Measurements from ENCODE around the gene ZBTB1. TPM values are rescaled to one million over a fixed set of nuclear protein-coding genes. Genes with fewer than 3 reads are reported as not detected.

The ZBTB1 gene
- total RNA-seq, 1 experiment from 2014 or later, result 37.8 TPM

DNA sequence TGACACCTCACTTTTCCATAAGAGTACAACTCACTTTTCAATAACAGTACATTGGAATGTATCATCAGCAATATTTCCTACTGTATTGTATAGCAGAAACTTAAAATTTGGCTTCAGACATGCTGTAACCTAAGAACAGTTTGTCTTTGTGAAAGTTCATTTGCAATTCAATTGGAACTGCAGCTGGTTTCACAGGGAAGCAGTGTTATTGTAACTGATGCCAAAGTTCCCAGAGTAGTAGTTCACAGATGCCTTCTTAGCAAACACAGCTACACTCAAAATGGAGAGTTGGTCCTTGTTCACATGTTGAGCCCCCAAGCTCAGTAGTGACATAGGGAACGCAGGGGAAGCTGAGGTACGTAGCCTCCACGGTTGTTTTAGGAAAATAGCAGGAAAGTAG, 68.5 kb downstream of the ZBTB1 start:
- H3K79me1 ChIP-seq (ENCODE audit: insufficient read depth, low read depth, low read length, poor library complexity, severe bottlenecking), result no peaks in the 10 kb centered on the region
- no peak overlapping the region for H4K5ac ChIP-seq (ENCODE audit: insufficient read length, low read depth, low read length)
- no peak overlapping the region for H2BK120ac ChIP-seq (ENCODE audit: low read depth, low read length, poor library complexity, severe bottlenecking)
- H3K23me2 ChIP-seq (ENCODE audit: insufficient read length, low read depth, low read length, poor library complexity, severe bottlenecking), result no peaks in the 10 kb centered on the region
- H3K4me1 ChIP-seq (ENCODE audit: insufficient read depth, low read length), result no peaks in the 10 kb centered on the region; the same call in 1 of the 2 replicates
- H3K79me2 ChIP-seq (ENCODE audit: insufficient read depth, low read length), result no peaks in the 10 kb centered on the region
- Mint-ChIP-seq H3K4me1 (peaks cover 25 to 29% of the 10 kb centered on the region in 2 experiments), H3K27me3 (ENCODE audit: low read depth) (no peaks in the 10 kb centered on the region), H3K4me3 (no peak overlapping the region; a peak in 1 of 5 replicates), H3K9me3 (no peaks in the 10 kb centered on the region), H3K36me3 (ENCODE audit: insufficient read depth in 1 of 3, low read depth in 3 of 3) (no peaks in the 10 kb centered on the region), H3K27ac (peak overlapping the region; percentile 65 to 98 (median 97); a peak in 6 of 7 replicates)
- TF ChIP-seq CTCF (conservative IDR thresholded peaks at IDR 0.05), result no peak
- no peak overlapping the region for H2BK20ac ChIP-seq (ENCODE audit: low read depth, low read length, poor library complexity, severe bottlenecking)
- no peak overlapping the region for H2BK12ac ChIP-seq (ENCODE audit: insufficient read length, low read depth, low read length)
- H2BK5ac ChIP-seq (ENCODE audit: insufficient read length, low read length), result no peak overlapping the region
- WGBS (ENCODE audit: extremely low coverage, insufficient read length, low lambda C conversion rate), result no CpG with 5 or more reads among the region's 3 CpGs
- no peak overlapping the region for H3K56ac ChIP-seq (ENCODE audit: insufficient read length, low read depth, low read length)
- no peaks in the 10 kb centered on the region for H3K9me3 ChIP-seq (ENCODE audit: control insufficient read depth, low read depth, low read length)
- no peak overlapping the region for H3K23ac ChIP-seq (ENCODE audit: insufficient read length, low read depth, low read length)
- H3K4ac ChIP-seq (ENCODE audit: low read depth, low read length), result no peak overlapping the region
- no peak overlapping the region for H3K14ac ChIP-seq (ENCODE audit: insufficient read depth, low read length)
- no peak overlapping the region for H4K91ac ChIP-seq (ENCODE audit: insufficient read length, low read depth, low read length)
- no peak overlapping the region for H3T11ph ChIP-seq (ENCODE audit: low read length)
- no peak overlapping the region for H3K18ac ChIP-seq (ENCODE audit: insufficient read length, low read depth, low read length)
- H4K20me1 ChIP-seq (ENCODE audit: control insufficient read depth, insufficient read depth, insufficient read length), result no peaks in the 10 kb centered on the region
- H4K8ac ChIP-seq (replicated peaks; ENCODE audit: insufficient read length, low read depth, low read length), result no peak overlapping the region
- no peak overlapping the region for H2AK5ac ChIP-seq (ENCODE audit: insufficient read length, low read length)
- H3K27ac ChIP-seq (ENCODE audit: insufficient read length, low read depth, low read length), result peak overlapping the region; percentile 15
- H2BK15ac ChIP-seq (ENCODE audit: low read depth, low read length), result no peak overlapping the region
- no peak for DNase-seq
- peak overlapping the region; percentile 11 for H3K4me2 ChIP-seq (ENCODE audit: insufficient read depth, insufficient read length, low read length)
- H3K9ac ChIP-seq (ENCODE audit: extremely low read depth, insufficient read length, low read length), result no peak overlapping the region
- no peak overlapping the region for H2AFZ ChIP-seq (ENCODE audit: low read length)
- no peaks in the 10 kb centered on the region for H3K27me3 ChIP-seq (ENCODE audit: insufficient read depth, low read length)

Other genes with a start within 250 kb of the ZBTB1 start
- gene ESR2, start 210.4 kb upstream of the ZBTB1 start, total RNA-seq (2021), result 0.11 and 0.15 TPM in 2 replicates
- gene MTHFD1, start 116.4 kb upstream of the ZBTB1 start, total RNA-seq (2021), result 203 and 209 TPM in 2 replicates
- 2.3 and 2.5 TPM in 2 replicates for gene AKAP5, start 39.3 kb upstream of the ZBTB1 start, total RNA-seq (2021)
- gene ZBTB25, start 932 bp upstream of the ZBTB1 start, total RNA-seq (2021), result 8.2 TPM in 2 replicates
- 25.4 and 25.8 TPM in 2 replicates for gene HSPA2, start 36.0 kb downstream of the ZBTB1 start, total RNA-seq (2021)
- 0.50 and 0.66 TPM in 2 replicates for gene PPP1R36, start 45.2 kb downstream of the ZBTB1 start, total RNA-seq (2021)
- gene PLEKHG3, start 199.7 kb downstream of the ZBTB1 start, total RNA-seq (2021), result 48.5 and 49.5 TPM in 2 replicates